NCI-H774 (cell line): ENCODE measurements around the gene KIF2A.

Experiments used
- DNase-seq: peaks from one replicate; lab custom pipeline; 2025; lab: John Stamatoyannopoulos, UW

KIF2A gene

DNA sequence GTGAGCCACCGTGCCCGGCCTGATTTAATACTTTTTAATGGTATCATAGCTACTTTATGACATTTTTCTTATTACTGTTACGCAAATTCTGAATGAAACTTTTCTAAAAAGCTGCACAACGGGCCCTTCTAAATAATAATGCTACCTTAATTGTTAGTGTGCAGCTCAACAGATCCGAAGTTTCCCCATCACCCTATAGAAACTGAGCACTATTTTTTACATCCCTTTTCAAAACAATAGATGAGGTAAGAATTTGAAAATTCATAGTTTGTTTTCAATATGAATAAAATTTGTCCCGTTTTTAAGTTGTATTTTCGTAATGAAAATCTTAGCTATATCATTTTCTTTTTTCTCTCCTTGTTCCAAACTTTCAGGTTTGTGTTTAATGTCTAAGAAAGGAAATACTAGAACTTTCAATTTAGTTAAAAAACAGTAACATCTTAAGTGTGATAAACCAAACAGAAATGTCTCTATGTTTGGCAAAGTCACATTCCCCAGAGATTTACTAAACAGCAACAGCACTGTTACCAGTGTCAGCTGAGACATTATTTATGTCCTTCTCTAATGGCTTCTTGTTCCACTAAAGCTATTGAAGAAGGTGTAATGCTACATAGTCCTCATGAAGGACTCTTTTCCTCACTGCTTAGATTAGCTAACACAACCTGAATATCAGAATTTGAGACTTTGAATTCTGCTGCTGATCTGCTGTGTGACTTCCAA lies 22.9 kb downstream of the KIF2A start:
- DNase-seq, result no peak

GRCh38 chr5:62330302-62330701 lies 24.3 kb downstream of the KIF2A start:
- no peak for DNase-seq

DNA sequence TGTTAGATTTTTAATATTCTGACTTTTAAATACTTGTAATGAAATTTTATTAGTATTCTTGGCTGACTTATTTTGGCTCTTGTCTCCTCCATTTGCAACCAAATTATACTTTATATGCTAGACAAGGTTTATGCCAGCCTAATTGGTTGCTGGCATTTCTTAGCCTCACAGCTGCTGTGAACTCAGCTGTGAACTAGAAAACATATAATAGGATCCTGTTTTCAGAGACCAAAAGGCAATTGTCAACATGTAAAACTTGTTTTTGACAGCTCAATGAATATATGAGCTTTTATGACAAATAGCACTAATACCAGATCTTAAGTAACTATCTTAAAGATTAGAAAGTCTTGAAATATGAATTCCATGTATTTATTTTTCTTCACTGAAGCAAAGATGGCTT lies 25.9 kb downstream of the KIF2A start:
- no peak for DNase-seq

GRCh38 chr5:62333250-62333794 lies 27.3 kb downstream of the KIF2A start:
- no peak for DNase-seq

- no peak for DNase-seq
Measured at GRCh38 chr5:62334082-62334481, 28.1 kb downstream of the KIF2A start.

DNA sequence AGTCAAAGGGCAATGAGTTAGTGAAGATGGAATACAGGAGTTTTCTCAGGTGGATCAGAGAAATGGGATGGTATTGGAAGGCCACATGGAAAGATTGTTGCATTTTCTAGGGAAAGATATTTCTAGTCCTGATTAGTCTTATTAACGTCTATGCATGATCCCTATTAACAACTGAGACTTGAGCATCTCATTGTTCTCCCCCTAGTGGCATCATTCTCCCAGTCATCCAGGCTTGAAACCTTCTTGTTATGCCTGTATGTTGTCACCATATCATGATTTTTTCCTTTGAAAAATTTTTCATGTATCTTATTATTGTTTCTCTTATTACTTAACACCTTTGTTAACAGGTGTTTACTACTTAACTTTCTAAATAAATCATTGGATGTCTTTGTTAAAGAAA lies 34.4 kb downstream of the KIF2A start:
- DNase-seq, result no peak

GRCh38 chr5:62340979-62341378 lies 35.0 kb downstream of the KIF2A start:
- no peak for DNase-seq

DNA sequence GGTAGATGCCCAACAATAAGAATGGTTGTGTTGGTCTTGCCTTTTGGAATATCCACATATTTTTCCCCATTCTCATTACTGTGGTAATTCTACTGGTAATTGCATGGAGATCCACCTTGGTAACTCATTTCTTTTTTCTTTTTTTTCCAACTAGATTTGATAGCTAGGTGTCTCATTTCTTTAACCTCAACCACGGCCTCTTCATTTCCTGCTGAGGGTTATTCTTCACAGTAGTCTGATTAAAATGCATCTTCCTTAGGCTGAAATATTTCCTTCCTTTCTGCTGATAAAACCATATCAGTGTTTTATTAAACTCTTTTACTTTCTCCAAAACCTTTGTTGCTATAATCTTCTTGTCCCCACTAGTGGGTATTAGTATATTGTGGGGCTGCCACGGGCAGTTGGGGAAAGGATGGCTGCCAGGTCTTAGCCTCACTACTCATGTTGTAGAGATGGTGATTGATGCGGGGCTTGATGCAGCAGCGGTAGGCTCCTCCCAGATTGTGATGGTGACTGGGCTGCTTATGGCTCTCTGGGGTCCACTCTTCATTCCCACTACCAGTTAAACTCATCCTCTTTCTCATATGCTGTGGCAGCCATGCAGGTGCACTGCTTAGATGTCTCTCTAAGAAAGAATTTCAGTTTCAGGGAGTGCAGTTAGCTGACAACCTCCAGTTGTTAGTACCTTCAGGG lies 35.9 kb downstream of the KIF2A start:
- no peak for DNase-seq

DNA sequence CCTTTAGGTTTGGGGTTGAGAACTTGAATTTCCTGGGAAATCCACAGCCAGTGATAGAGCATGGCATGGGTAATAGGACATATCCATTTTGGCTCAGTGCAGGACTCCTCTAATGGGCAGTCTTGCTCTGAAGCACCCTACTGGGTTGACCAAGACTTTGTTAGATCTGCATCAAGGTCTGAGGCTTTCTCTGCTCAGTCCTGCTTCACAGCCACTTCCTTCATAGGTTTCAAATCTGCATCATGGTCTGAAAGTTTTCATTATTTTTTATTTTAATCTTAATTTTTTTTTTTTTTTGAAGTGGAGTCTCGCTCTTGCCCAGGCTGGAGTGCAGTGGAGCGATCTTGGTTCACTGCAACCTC lies 36.5 kb downstream of the KIF2A start:
- no peak for DNase-seq

DNA sequence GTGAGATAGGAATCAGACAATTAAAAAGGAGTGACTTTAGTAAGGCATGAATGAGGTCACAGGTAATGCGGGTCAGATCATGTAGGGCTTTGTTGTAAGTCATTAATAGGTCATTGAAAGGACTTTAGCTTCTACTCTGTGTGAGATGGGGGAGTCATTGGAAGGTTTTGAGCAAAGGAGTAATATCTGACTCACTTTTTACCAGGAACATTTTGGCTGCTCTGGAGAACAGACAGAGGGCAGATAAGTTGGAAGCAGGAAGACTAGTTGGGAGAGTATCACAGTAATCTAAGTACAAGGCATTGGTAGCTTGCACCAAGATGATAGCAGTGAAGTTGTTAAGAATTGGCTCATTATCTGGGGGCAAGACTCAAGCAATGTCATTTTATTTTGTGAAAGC lies 37.4 kb downstream of the KIF2A start:
- no peak for DNase-seq

DNA sequence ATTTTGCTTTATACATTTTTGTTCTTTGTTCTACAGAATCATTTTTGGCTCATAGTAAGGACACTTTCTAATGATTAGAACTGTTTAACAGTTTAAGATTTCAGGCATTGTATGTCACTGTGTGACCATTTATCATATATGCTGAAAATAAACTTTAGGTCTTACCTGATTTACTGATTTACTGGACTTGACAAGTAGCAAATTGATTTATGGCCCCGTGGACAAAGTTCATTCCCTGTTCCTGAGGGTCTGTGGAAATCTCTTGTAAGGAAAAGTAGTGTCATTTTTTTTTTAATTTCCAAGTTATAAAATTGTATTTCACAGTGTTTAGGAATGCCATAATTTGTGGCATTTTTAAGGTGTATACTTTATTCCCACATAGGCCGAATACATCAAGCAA lies 40.7 kb downstream of the KIF2A start:
- DNase-seq, result no peak

DNA sequence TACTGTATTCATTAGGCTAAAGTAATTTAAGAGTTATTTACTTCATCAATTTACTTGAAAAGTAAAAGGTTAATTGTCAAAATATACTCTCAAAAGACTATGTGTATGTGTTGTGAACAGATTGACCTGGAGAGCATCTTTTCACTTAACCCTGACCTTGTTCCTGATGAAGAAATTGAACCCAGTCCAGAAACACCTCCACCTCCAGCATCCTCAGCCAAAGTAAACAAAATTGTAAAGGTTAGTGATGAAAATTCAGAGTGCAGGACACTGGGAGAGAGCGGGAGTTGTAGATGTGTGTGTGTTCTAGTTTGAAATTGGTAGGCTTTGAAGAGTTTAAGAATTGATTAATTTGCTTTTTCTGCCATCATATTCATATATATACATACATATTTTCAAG lies 41.9 kb downstream of the KIF2A start:
- DNase-seq, result no peak

- no peak for DNase-seq
Measured at GRCh38 chr5:62348723-62349481, 42.9 kb downstream of the KIF2A start.

- peak; percentile 6 for DNase-seq
Measured at GRCh38 chr5:62354028-62354874, 48.2 kb downstream of the KIF2A start.

DNA sequence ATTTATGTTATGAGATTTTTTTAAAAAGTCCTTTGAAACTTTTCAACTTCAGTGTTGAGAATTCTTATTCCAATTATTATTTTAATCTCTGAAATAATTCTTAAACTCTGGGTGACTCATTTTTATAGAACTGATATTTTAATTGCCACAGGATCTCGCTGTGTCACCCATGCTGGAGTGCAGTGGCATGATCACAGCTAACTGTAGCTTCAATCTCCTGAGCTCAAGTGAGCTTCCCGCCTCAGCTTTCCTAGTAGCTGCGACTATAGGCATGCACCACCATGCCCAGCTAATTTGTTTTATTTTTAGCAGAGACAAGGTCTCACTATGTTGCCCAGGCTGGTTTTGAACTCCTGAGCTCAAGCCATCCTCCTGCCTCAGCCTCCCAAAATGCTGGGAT lies 56.7 kb downstream of the KIF2A start:
- DNase-seq, result no peak

DNA sequence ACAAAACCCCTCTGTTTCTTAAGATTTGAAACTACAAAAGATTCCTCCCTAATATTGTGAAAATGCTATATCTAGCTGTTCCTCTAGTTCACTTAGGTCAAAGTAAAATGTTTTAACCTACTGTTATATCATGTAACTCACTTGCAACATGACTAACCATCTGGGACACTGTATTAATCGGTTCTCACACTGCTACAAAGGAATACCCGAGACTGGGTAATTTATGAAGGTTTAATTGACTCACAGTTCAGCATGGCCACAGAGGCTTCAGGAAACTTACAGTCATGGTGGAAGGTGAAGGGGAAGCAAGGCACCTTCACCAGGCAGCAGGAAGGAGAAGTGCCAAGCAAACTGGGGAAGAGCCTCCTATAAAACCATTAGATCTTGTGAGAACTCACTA lies 63.0 kb downstream of the KIF2A start:
- no peak for DNase-seq

GRCh38 chr5:62371409-62371808 lies 65.4 kb downstream of the KIF2A start:
- DNase-seq, result no peak

- DNase-seq, result no peak
Measured at GRCh38 chr5:62372600-62372999, 66.6 kb downstream of the KIF2A start.

DNA sequence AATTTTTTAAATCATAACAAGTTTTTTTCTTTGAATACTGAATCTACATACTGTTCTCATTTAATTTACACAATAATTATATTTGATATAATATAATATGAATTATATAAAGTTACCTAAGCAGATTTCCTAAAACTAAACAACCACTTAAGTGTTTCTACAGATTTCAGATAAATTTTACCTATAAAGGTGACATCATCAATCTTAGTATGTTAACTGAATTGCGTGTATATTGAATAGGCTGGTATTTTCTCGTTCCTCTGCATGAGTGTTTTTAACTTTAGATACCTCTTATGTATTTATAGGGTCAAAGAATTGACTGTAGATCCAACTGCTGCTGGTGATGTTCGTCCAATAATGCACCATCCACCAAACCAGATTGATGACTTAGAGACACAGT lies 67.4 kb downstream of the KIF2A start:
- DNase-seq, result no peak

- DNase-seq, result no peak
Measured at GRCh38 chr5:62374090-62374489, 68.1 kb downstream of the KIF2A start.

- no peak for DNase-seq
Measured at GRCh38 chr5:62375627-62376026, 69.6 kb downstream of the KIF2A start.

DNA sequence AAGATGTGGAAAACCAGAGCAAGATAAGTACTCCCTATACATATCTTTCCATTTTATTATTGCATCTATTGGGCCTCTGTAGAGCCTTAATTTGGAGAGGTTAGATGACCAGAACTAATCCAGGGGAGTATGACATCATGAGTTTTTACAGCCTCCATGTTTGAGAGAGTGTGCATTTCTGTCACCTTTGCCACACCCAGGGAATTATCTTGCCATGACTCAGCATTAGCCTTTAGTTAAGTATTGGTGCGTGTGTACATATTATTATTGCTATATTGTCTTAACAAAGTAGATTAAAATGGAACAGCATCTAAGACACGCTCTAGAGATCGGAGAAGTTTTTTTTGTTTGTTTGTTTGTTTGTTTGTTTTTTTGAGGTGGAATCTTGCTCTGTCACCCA lies 70.1 kb downstream of the KIF2A start:
- no peak for DNase-seq
